Measurements from ENCODE around the gene RCOR3.

- no peak for TF ChIP-seq EZH2phosphoT487 (IDR thresholded peaks at IDR 0.05; ENCODE audit: low read depth)
- TF ChIP-seq, protein P1, sequence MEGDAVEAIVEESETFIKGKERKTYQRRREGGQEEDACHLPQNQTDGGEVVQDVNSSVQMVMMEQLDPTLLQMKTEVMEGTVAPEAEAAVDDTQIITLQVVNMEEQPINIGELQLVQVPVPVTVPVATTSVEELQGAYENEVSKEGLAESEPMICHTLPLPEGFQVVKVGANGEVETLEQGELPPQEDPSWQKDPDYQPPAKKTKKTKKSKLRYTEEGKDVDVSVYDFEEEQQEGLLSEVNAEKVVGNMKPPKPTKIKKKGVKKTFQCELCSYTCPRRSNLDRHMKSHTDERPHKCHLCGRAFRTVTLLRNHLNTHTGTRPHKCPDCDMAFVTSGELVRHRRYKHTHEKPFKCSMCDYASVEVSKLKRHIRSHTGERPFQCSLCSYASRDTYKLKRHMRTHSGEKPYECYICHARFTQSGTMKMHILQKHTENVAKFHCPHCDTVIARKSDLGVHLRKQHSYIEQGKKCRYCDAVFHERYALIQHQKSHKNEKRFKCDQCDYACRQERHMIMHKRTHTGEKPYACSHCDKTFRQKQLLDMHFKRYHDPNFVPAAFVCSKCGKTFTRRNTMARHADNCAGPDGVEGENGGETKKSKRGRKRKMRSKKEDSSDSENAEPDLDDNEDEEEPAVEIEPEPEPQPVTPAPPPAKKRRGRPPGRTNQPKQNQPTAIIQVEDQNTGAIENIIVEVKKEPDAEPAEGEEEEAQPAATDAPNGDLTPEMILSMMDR (IDR thresholded peaks at IDR 0.05; ENCODE audit: low read depth, low read length), result no peak
Measured at GRCh38 chr1:211329764-211330201, 70.6 kb downstream of the RCOR3 start.

Measured in OCI-LY3 (cell line).